RPMI7951 (cell line): Measurements from ENCODE around the gene PLEKHG5. TPM values are rescaled to one million over a fixed set of nuclear protein-coding genes. Genes with fewer than 3 reads are reported as not detected.

Experiments
- DNase-seq: peaks from one replicate; pipeline ENCODE4 v3.0.0-alpha.2; 2012; ENCODE audit warnings: low read depth
- total RNA-seq: library from RNA; depleted of rRNA; stranded (reverse); fragments of >200 nt; shearing (Covaris generic); gene quantifications from 2 replicates; pipeline ENCODE4 v1.2.3, GENCODE V29; 2014; rRNA removed

Gene PLEKHG5, protein sequence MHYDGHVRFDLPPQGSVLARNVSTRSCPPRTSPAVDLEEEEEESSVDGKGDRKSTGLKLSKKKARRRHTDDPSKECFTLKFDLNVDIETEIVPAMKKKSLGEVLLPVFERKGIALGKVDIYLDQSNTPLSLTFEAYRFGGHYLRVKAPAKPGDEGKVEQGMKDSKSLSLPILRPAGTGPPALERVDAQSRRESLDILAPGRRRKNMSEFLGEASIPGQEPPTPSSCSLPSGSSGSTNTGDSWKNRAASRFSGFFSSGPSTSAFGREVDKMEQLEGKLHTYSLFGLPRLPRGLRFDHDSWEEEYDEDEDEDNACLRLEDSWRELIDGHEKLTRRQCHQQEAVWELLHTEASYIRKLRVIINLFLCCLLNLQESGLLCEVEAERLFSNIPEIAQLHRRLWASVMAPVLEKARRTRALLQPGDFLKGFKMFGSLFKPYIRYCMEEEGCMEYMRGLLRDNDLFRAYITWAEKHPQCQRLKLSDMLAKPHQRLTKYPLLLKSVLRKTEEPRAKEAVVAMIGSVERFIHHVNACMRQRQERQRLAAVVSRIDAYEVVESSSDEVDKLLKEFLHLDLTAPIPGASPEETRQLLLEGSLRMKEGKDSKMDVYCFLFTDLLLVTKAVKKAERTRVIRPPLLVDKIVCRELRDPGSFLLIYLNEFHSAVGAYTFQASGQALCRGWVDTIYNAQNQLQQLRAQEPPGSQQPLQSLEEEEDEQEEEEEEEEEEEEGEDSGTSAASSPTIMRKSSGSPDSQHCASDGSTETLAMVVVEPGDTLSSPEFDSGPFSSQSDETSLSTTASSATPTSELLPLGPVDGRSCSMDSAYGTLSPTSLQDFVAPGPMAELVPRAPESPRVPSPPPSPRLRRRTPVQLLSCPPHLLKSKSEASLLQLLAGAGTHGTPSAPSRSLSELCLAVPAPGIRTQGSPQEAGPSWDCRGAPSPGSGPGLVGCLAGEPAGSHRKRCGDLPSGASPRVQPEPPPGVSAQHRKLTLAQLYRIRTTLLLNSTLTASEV
- total RNA-seq, result 0.60 and 1.3 TPM in 2 replicates

DNA sequence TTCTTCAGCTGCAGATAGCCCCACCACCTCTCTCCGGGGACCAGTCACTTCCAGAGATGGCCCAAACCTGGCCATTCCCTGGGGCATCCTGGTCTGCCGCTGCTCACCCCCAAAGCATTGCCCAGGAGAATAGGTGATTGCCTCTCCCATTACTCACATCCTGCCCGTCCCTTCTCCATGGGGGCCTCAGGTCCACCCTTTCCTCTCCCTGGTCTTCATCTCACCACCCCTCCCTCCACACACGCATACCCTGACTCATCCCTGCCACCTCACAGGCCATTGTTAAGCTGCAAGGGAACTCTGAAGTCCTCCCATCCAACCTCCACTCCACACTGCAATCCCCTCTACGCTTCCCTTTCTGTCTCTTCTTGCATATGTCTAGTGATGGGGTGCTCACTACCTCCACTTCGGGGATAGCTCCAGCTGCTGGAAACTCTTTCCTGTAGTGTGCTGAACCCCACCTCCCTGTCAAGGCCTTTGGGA is at the start of gene PLEKHG5:
Gene PLEKHG5, minus strand, starts transcription at position 188 of the 483 bp plus-strand sequence. CDS start 14,096 bp downstream, outside the sequence.
- peak; percentile 78 for DNase-seq

DNA sequence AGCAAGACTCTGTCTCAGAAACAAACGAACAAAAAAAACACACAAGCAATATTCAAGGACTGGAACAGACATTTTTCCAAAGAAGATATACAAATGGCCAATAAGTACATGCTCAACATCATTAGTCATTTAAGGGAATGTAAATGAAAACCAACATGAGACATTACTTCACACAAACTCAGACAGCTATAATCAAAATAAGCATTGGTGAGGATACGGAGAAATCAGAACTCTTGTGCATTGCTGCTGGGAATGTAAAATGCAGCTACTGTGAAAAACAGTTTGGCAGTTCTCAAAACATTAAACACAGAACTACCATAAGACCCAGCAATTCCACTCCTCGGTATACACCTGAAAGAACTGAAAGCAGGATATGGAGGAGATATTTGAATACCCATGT is 47.5 kb upstream of the PLEKHG5 start:
- no peak for DNase-seq

DNA sequence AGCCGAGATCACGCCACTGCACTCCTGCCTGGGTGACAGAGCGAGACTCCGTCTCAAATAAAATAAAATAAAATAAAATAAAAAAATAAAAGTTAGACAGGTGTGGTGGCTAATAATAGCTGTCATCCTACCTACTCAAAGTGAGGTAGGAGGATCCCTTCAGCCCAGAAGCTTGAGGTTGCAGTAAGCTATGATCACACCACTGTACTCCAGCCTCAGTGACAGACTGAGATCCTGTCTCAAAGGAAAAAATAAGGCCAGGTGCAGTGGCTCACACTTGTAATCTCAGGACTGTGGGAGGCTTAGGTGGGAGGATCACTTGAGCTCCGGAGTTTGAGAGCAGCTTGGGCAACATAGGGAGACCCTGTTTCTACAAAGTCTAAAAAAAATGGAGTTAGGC is 44.8 kb upstream of the PLEKHG5 start:
- no peak for DNase-seq

DNA sequence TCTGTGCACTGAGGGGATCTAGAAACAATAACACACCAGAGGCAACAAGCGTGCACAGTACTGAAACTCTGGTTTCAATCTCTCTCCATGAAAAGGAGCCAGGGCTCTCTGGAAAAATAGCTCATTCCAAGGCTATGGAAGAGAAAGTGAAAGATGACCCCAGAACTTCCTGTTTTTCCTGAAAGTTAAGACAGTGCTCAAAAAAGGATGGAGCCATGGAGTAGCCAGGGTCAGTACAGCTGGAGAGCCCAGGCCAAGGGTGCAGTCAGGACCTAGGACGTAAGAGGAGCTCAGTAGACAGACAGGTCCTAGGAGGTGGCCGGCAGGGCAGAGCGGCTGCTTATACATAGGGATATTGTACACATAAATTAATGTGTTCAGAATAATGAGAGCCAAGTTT is 43.7 kb upstream of the PLEKHG5 start:
- DNase-seq, result no peak

DNA sequence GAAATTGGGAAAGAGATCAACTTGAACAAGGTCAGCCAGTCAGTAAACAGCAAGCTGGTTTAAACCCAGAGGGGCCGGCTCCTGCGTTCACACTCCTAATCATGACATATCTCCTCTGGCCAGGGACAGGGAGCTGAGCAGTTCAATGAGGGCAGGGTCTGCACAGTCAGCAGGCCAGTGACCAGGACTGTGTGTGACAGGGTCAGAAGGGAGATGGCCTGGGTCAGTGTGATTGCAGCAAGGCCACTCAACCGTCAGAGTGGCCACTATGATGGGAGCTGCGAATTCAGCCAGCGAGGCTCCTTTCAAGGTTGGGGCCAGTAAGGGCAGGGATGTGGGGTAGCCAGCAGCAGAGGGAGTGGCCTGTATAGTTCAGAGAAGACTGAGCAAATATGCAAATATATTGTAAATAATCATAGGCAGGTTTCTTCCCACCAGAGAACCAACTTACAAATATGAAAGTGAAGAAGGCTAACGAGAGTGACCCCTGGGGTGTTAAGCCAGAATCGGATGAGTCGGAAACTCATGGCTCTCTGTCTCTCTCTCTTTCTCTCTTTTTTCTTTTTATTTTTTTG is 42.9 kb upstream of the PLEKHG5 start:
- DNase-seq, result no peak

DNA sequence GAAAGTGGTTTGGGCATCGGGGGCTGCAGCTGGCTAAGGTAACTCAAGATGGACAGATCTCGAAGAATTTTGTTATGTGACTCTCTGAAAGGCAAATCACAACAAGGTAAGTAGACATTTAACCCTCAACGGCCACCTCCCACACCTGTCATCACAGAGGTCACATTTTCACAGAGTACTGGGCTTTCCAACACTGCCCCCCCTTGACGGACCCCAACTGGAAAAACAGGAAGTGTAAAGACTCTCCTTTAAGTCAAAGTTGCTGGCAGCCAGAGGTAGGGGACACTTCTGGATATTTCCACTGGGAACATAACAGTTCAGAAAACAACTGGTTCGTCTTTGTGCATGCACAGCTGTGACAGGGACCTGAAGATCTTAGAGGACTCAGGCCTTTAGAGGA is 40.5 kb upstream of the PLEKHG5 start:
- DNase-seq, result no peak

DNA sequence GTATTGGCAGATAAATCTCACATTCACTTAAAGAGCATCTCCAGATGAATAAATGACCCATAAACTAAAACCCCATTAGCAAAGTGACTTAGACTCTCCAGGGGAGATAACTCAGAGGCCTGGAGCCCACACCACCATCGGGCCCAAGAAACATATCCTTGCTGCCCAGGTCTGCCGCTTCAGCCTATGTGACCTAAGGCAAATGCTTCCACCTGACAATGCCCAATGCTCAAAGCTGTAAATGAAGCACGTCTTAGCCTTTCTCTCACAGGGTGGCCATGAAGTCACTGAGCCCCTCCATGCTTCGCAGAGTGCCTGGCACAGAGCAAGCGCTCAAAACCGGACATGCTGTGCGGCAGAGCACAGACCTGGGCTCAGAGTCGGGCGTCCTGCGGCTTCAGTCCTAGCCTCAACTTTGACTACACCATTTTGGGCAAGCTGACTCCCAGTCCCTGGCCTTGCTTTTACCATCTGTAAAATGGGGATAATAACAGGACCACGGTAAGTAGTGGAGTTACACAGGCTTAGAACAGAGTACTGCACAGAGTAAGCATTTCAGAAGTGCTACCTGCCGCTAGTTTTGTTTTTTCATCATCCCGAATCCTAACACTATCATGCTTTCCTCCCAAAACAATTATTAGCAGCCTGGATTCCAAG is 39.2 kb upstream of the PLEKHG5 start:
- no peak for DNase-seq

DNA sequence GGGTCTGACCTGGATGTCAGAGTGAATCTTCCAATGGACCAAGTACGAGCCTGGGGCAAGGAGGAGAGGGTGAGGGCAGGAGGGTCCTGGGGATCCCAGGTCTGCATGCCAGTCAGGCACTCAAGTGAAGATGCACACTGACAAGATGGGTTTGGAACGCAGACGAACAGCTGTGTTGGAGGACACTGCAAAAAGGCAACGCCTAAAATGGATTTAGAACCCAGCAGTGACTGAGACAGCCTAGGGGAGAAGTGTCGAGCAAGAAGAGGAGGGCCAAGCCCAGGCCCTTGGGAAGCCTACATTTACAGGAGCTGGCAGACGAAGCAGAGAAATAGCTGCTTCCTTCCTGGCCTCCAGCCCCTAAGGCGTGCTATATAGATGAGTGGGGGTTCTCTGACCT is 37.0 kb upstream of the PLEKHG5 start:
- no peak for DNase-seq

DNA sequence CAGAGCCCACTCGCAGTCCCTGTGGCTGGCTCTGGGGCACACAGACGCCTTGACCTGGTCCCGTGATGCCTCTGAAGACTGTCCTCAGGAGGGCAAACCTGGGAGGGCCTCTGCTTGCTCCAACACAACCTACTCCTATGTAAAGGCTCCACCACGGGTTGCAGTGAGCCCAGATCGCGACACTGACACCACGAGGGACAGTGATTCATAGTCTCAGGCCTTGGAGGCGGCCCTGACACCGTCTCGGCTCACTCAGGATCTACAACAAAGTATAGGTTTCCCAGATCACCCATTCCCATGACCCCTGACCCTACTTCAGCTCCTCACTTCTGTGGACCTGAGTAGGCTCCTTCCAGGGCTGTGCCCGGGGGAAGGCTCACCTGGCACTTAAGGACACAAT is 34.8 kb upstream of the PLEKHG5 start:
- DNase-seq, result no peak

DNA sequence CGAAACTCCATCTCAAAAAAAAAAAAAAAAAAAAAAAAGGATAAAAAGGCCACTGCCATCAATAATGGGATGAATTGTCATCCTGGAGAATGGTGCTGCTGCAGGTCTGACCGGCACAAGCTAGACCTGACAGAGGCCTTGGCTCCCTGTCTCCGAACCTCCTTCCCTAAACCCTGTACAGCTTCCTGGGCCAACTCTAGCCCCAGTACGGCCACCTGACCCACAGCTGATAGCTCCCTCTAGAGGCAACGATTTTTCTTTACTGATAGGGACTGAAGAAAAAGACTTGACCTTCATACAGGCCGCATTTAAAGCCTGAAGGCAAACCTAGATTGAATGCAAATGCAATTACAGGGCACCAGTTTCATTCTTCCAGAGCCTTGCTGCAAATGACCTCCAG is 32.1 kb upstream of the PLEKHG5 start:
- peak; percentile 34 for DNase-seq

DNA sequence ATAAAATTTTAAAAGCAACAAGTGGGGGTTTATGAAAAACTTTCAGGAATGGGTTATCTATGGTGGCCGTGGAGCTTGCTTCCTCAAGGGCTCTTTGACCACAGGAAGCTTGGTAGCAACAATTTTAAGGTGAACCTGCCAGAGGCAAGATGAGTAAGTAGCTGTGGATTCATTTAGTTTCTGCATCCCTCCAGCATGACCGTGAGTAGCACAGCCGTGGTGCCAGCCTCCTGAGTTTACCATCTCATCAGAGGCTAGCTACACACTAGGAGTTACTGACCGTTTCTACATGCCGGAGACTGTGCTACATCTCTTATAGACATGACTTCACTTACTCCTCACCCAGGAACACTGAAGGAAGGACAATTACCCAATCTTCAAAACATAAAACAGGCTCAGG is 30.1 kb upstream of the PLEKHG5 start:
- DNase-seq, result peak; percentile 81

DNA sequence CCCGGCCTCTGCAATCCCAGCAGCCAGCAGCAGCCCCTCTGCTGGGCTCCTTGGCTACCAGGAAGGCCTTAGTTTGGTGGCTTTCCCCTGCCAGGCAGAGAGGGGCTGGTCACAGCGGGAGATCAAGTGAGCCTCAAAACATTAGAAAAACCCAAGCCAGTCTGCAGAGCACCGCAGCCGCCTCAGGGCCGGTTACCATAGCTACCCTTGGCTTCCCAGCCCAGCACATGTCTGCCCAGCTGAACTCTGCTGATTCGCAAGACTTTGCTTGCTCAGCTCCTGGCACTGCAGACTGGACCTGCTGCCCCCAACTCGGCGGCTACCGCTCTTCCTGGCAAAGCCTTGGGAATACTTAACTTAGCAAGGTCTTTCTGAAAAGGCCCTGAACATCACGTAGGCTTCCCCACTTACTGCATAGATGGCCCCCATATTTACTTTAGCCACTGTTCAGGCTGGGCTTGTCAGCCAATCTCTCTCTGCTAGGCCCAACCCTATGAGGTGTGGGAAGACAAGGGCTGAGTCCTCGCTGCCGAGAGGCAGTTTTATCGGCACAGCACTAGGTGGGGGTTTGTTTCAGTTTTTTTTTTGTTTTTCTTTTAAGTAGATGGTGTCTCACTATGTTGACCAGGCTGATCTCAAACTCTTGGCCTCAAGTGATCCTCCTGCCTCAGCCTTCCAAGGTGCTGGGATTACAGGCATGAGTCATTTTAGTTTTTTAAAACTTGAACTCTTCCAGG is 28.6 kb upstream of the PLEKHG5 start:
- DNase-seq, result peak; percentile 94

DNA sequence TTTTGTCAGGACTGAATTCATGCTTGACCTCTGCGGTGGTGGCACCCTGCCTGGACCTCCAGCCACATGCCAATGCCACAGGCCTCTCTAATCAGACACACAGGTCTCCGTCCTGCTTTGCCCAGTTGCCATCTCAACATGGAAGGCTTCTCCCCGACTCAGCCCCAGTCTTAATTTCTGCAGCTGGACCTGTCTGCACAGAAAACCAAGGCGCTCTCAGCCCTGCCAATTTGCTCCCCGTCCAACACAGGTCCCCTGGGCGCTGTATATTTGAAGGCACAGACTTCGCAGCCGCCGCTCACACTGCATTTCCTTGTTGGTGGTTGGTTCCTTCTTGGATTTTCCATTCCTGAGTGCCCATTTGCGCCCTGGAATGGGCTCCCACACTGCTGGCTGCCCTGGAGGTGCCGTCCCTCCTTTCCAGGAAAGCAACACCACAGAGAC is 28.0 kb upstream of the PLEKHG5 start:
- no peak for DNase-seq

DNA sequence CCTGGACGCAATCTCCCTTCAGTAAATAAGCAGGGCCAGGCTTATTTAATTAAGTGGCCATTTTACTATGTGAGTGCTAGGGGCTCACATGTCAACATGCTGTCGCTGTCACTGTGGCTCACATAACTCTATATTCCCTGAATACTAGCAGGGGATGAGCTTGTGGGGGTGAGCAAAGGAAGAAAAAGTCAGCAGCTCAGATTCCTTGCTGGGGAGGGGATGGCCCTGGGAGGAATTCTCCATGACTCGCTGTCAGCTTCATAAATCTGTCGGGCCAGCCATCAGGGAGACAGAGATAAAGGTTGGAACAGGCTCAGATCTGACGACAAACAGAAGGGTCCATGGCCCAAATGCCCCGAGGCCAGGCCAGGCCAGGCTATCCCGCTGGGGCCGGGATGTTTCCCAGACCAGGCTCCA is 26.0 kb upstream of the PLEKHG5 start:
- DNase-seq, result peak; percentile 35

DNA sequence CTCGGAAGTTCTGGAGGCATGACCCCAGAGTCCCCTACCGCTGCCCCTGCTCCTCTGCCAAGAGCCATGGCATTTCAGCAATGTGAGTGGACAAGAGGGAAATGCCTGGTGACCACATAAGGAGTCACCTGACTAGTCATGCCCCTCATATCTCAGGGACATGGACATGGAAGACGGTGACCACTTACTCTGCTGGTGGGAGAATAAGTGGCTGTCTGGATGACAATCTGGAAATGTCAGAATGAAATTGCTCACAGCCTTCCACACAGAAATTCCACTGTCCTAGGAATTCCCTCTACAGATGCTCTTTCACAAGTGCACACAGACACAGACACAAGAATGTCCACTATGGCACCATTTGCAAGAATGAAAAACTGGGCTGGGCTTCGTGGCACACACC is 24.3 kb upstream of the PLEKHG5 start:
- peak; percentile 32 for DNase-seq

DNA sequence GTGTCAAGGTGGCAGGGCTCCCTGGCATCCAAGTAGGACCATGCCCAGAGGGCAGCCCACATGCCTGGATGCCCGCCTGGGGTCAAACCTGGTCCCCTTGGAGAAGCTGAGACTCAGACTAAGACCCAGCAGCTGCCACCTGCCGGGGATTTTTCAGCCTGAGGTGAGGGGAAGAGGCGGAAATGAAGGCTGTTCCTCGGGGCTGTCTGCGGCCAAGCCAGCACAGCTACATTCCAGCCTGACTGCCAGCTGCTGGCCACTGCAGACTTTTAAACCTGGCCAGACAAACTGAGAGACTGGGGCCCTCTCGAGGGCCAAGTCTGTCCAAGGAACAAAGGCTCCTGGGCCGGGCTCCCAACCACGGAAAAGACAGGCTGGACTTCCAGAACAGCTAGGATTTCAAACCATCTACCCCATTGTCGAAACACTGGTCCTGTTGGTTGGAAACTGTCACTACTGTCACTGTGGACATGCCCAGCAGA is 21.9 kb upstream of the PLEKHG5 start:
- no peak for DNase-seq

DNA sequence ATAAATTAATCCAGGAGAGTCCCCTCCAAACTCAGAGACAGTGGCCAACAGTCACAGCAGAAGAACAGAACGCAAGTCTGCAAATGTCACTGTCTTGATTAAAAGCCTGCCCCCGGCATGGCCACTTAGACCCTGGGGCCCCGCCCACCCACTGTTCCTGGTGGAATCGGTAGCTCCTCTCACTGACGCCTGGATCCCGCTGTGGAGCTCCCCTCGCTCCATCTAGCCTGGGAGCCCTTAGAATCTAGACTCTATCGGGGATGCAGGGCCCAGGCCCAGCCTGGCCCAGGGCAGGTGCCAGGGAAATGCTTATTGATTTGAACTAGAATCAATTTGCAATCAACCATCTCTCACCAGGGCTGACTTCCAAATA is 21.4 kb upstream of the PLEKHG5 start:
- DNase-seq, result no peak

DNA sequence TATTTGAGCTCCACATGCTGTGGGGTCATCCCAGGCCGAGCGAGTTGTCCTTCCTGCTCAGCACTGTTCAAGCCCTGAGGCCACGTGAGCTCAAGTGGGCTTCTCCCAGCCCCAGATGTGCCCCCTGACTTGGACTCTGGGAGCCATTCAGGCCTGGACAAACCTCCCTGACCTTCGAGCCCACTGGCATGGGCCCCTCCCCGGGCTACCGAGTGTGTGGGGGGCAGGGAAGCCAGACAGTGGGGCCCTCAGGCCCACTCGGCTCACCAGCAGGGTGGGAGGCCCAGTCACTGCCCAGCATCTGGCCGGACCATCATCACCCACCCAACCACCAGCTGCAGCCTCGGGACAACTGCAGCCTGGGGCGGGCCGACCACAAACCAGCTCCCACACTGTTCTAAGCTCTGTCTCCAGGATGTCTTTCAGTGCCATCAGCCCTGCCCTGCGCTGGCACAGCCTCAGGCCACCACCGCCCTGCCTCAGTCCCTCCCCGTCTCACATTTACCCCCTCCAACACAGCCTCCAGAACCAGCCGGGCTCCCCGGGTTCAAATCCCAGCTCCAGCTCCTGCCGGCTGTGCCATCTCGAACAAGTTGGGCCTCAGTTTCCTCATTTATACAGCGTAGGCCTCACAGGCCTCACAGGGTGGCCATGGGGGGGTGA is 20.9 kb upstream of the PLEKHG5 start:
- DNase-seq, result peak; percentile 28

DNA sequence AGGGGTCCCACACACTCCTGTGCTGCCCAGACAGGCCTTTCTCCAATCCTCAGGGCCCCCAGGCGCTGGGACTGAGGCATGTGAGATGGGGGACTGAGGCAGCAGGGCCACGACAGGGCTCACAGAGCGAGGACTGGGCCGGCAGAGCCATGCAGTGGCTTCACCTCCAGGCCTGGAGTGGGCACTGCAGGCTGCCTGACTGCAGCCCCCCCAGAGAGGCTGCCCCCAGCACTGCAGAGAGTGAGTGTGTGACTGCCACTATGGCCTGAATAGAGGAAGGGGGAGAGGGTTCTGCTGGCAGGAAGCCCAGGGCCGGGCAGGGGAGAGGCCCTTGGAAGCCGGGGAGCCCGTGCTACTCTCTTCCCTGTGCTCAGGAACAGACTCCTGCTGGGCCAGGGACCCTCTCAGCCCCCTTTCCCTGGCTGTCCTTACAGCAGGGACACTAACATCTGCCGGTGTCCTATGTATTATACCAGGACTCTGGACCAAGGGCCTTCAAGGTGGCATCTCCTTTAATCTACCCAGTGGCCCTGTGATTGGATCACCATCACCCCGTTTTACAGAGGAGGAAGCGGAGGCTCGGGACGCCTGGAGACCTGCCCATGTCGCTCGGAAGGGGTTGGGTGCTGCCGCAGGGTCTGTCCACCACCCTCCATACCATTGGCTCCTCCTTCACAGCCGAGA is 20.2 kb upstream of the PLEKHG5 start:
- DNase-seq, result no peak
